Vagina (tissue), 2 donors: ENCODE measurements around the gene TTBK1.

ENCODE experiments used
- POLR2A ChIP-seq, 2 donors: fragments of 450-650 bp; IDR thresholded peaks; one replicate each; pipeline ENCODE4 v1.6.1; 2017; ENCODE audit warnings: antibody characterized with exemption in 2 of 2, mild to moderate bottlenecking in 2 of 2, moderate library complexity in 2 of 2
- TF ChIP-seq, protein P1 (sequence below), 3 experiments: fragments of 450-650 bp in 2 of 3; fragments of 200-600 bp in 1 of 3; sonication (generic) in 1 of 3; IDR thresholded peaks; one replicate each; pipeline ENCODE4 v1.5.1; 2017 to 2019; ENCODE audit warnings: antibody characterized with exemption in 3 of 3, mild to moderate bottlenecking in 2 of 3, moderate library complexity in 2 of 3

DNA sequence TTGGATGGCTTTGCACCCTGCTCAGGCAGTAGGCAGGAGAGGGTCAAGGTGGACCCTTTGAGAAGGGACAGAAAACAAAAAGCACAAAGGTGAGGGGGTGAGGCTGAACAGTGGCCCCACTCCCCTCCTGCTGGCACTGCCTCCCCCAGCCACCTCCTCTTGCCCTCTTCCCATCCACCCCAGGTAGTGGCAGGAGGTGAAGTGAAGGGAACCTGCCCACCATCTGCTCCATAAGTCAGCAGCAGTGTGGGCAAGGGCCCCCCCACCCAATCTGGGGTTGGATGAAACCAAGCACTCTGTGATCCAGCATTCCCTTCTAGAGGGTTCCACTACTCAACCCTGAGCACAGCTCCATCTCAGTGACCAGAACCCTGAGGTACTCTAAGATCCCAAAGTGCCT, 28.7 kb downstream of the TTBK1 start:
- no peak for TF ChIP-seq POLR2A (IDR thresholded peaks at IDR 0.05)
- TF ChIP-seq, protein P1, sequence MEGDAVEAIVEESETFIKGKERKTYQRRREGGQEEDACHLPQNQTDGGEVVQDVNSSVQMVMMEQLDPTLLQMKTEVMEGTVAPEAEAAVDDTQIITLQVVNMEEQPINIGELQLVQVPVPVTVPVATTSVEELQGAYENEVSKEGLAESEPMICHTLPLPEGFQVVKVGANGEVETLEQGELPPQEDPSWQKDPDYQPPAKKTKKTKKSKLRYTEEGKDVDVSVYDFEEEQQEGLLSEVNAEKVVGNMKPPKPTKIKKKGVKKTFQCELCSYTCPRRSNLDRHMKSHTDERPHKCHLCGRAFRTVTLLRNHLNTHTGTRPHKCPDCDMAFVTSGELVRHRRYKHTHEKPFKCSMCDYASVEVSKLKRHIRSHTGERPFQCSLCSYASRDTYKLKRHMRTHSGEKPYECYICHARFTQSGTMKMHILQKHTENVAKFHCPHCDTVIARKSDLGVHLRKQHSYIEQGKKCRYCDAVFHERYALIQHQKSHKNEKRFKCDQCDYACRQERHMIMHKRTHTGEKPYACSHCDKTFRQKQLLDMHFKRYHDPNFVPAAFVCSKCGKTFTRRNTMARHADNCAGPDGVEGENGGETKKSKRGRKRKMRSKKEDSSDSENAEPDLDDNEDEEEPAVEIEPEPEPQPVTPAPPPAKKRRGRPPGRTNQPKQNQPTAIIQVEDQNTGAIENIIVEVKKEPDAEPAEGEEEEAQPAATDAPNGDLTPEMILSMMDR (IDR thresholded peaks at IDR 0.05): no peak
